Fibroblast of skin of abdomen (primary cell): ENCODE results near the gene DDR1.

ENCODE experiments used
- DNase-seq: peaks from one replicate; pipeline ENCODE4 v3.0.0-alpha.2; 2013

DDR1 gene

DNA sequence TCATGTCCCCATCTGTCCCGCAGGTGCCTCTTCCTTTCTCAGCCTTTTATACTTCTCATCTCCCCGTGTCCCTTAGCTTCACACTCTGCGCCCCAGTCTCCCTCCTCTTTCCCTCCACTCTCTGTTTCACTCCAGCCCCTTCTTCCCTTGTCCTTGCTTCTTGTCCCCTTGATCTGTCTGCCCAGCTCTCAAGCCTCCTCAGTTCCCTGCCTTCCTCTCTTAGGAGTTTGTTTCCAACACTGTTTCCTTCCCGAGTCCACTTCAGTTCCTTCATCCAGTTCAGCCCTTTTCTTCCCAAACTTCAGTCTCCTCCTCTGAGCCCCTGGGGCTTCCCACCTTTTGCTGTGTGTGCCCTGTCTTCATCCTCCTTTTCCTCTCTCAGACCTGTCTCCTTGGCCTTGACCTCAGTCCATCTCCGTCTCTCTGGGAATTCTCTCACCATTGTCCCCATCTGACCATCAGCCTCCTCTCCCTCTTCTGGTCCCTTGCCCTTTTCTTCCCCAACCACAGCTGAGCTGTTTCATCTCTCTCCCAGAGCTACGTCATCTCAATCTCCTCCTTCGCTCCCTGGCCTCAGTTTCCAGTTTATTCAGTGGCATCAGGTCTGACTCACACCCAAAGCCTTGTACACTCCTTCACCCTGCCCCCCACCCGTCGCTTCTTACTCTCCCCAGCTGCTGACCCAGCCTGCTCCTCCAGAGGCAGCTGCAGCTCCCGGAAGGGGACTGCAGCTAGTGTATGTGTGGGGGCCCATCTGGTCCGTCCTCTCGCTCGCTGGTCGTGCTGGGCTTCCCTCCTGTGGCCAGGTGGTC, 2.7 kb upstream of the DDR1 start:
- peak; percentile 61 for DNase-seq

DNA sequence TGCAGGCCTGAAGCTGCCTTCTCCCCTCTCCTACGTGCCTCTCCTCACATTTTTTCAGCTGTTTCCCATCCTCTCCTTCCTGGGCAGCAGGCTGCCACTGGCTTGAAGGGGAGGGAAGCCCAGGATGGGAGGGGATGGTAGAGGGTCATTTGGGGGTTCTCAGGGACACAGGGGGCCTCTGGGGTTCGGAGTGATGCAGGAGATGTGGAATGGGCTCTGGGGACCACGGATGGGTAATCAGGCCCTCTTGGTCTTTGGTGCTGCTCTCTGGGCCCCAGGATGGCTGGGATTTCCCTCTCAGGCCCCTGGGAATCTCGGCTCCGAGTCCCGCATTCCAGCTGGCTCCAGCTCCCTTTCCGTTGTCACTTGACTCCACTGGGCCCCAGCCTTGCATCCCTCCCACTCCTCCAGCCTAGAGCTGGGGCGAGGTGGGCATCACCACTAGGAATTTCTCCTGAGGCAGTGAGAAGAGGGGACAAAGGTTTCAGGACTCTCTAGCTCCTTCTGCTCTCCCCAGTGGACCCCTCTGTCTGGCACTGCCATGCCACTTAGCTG, 2.0 kb upstream of the DDR1 start:
- peak; percentile 11 for DNase-seq

DNA sequence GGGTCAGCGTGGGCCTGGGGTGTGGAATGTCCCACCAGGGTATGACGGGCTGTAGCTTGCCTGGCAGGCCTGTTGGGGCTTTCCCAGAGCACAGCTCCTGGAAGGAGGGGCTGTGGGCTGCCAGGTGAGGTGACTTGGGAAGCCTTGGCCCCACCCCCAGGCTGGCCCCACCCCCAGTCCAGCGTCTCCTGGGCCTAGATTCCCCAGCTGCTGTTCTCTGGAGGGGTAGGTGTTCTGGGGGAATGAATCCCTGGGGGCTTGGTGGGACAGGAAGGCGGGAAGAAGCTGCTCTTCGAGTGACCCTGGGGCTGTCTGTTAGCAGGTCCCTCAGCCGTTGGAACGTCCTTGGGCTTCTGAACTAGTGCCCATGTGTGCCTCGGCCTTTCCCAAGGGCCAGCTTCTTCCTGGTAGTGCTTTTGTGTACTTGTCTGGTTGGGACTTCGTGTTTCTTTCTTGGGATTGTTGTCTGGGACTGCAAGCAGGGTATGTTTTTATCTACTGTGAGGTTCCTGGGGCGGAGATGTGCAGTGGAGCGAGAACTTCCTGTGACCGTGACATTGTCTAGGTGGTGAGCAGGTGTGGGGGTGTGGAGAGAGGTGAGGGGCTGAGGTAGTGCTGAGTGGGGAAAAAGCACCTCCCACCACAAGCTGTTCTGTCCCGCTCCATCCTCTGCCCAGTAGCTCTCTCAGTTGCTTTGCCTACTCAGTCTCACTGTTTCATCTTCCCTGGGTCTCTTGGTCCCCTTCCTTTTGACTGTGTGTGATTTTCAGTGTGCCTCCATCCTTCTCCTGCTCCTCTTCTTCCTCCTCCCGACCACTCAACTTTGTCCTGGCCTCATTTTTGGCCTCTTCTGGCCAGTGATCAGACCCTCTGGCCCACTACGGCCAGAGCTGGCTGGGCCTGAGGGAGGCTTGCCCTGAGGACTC, 1.3 kb upstream of the DDR1 start:
- DNase-seq, result no peak

DNA sequence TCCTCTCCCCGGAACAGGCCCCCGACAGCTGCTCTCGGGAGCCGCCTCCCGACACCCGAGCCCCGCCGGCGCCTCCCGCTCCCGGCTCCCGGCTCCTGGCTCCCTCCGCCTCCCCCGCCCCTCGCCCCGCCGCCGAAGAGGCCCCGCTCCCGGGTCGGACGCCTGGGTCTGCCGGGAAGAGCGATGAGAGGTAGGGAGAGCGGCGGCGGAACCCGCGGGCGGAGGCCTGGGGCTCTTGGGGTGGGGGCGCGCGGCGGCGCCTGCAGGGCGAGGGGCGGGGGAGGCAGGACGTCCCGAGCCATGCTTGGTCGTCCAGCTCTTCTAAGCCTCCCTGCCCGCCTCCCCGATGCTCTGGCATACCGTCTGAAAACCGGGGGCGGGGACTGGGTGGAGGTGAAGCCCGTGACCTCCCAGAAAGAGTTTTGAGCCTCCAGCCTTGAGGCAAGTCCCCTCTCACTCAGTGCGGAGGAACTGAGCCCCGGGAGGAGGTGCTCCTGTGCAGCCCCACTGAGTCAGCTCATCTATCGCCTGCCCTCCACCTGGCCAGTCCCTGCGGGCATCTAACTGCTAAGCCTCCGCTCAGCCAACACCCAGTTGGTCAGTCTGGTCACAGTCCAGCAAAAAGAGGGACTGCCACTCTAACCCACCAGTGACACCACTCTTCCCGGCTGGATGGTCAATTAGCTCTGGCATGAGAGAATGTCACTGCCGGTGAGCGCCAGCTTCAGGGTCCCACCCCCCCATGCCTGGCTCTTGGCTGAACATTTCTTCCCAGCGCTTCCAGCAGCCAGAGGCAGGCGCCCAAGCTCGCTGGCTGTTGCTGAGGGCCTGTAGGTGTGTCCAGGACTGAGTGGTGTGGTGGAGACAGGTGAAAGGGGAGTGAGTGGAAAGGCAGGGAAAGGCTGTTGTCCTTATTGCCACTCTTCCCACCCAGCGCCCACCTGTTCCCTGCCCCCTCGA, 482 bp downstream of the DDR1 start:
- peak; percentile 35 for DNase-seq

DNA sequence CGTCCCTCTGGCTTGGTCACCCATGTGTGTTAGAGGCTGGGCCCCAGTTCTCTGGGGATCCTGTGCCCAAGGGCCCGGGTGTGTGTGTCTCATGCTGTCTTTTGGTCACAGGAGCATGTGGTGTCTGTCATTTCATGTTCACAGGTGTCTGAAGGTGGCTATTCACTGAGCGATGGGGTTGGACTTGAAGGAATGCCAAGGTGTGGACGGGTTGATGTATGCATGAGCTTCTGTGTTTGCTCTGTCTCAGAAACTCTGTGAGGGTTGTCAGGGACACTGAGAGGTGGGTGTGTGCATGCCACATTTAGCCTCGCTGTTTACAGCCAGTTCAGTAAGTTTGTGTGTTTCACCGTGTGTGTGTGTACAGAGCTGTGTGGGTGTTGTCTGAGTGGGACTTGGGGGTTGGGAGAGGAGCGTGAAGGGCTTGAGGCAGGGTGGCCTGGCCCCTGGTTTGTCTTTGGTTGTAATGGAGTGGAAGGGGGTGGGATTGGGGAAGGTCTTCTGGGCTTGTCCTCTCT, 1.2 kb downstream of the DDR1 start:
- no peak for DNase-seq

DNA sequence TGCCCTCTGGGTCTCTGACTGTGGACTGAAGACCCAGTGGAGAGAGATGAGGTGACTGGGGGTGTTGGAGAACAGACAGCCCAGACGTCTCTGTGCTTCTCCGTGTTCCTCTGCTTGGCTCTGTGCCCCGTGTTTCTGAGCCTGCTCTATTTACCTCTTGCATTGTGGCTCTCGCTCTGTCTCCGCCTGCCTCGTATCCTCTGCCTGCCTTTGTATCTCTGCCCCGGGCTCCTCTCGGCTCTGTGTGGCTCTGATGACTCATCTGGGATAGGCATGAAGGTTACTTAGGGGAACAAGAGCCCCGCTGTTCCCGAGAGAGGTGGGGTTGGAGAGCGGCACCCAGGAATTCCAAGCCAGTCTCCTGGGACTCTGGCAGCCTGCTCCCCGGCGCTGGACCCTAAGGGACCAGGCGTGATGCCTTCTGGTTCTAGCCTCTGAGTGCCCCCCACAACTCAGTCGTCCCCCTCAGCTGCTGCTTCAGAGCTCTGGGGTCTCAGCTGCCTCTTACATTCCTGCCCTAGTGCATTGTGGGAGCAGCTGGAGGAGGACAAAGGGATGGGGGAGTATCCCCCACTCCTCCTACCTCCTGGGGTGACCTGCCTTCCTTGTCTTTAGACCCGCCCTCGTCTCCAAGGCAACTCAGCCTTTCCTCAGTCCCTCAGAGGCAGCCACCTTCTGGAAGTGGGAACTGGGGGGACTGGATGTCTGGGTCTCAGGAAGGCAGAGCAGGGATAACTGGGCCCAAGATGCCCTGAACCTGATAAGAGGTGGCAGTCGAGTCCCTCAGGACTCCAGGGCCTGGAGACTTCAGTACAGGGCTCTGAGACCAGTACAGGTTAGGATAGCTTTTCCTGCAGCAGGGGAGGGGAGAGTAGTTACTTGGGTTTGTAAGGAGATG, 1.9 kb downstream of the DDR1 start:
- peak; percentile 79 for DNase-seq

DNA sequence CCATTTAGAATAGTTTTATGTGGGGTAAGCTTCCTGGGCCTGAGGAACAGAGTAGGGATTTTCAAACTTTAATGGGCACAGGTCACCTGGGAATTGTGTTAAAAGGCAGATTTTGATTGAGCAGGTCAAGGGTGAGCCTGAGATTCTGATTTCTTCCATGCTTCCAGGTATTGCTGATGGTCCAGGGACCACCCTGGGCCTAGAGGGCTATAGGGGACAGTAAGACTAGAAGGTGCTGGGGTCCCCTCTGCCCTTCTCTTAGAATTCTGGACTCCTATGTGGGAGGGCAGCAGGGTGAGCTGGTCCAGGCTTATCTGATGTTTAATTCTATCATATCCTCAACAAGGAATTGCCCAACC, 2.6 kb downstream of the DDR1 start:
- DNase-seq, result no peak

DNA sequence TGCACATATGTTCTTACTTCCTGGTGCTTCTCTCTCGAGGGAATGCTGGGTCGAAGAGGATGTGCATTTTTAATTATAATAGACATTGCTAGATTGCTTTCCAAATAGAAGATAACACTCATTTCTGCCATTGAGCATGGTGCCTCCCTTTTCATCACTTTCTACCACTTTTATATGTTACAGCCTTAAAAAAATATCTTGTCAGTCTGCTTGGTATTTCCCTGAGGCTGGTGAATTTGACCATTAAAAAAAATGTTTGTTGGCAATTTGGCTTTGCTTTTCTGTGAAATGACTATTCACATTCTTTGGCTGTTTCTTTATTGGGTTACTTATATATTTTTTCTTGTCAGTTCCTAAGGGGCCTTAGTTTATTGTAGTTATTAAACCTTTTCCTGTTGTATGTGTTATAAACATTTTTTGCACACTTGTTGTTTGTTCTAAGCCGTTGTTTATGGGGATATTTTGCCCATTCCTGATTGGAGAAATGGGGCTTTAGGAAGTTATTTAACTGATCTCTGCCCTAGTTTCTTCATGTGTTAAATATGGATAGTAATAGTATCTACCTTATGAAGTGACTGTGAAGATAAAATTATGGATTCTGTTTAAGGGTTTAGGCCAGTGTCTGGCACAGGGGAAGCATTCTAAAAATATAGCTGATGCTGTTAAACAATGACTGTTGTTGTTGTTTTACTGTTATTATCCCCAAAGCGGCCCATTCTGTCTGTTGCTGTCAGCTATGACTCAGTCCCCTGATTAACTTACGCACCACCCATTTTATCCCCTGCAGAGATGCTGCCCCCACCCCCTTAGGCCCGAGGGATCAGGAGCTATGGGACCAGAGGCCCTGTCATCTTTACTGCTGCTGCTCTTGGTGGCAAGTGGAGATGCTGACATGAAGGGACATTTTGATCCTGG, 3.8 kb downstream of the DDR1 start:
- peak; percentile 45 for DNase-seq

DNA sequence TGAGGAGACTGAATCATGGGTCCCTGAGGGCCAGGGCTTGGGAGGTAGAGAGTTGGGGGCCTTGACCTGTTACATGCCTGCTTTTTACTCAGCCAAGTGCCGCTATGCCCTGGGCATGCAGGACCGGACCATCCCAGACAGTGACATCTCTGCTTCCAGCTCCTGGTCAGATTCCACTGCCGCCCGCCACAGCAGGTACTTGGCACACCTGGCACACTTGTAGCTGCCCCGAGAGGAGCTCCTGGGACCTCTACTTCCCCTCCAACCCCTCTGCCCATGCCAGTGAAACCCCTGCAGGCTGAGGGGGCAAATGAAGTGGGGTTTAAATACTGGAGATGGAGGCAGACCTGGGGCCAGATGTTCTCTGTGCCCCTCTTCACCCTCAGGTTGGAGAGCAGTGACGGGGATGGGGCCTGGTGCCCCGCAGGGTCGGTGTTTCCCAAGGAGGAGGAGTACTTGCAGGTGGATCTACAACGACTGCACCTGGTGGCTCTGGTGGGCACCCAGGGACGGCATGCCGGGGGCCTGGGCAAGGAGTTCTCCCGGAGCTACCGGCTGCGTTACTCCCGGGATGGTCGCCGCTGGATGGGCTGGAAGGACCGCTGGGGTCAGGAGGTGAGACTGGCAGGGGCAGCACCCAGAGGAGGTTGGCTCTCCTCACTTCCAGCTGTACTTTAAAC, 4.6 kb downstream of the DDR1 start:
- no peak for DNase-seq

DNA sequence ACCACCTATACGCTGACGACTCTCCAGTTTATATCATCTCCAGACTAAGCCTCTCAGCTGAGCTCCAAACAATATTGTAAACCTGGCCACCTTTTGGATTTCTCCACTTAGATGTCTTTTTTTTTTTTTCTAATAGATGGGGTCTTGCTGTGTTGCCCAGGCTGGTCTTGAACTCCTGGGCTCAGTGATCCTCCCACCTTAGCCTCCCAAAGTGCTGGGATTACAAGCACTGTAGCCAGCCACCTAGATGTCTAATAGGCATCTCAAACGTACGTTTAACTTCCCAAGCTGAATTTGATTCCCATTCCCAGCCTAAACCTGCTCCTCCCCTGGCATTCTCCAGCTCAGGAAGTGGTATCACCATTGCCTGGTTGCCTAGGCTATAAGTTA, 5.2 kb downstream of the DDR1 start:
- DNase-seq, result no peak

DNA sequence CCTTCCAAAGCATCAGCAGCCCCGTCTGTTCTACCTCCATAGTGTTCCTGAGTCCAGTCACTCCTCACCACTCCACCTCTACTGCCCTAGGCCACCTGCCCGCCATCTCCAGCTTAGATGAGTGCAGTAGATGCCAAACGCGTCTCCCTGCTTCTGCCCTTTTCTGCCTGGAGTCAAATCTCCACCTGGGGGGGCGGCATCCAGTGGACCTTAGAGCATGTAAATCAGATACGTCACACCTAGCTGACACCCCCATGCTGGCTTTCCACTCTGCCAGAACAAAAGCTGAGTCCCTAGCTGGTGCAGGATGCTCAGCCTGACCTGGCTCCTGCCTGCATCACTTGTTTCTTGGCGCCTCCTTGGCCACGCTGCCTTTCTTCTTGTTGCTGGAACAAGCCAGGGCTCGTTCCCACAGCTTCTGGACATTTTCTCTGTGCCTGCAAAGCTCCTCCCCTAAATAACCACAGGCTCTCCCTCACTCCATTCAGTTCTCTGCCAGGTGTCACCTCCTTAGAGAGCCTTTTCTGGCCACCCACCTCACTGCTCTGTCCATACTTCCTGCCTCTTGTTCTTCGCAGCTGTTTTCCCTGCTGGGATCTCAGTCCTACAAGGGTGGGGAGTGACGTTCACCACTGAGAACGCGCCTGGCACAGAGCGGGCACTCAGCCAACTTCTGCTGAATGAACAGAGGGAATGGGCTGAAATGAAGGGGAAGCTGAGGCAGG, 5.8 kb downstream of the DDR1 start:
- no peak for DNase-seq

DNA sequence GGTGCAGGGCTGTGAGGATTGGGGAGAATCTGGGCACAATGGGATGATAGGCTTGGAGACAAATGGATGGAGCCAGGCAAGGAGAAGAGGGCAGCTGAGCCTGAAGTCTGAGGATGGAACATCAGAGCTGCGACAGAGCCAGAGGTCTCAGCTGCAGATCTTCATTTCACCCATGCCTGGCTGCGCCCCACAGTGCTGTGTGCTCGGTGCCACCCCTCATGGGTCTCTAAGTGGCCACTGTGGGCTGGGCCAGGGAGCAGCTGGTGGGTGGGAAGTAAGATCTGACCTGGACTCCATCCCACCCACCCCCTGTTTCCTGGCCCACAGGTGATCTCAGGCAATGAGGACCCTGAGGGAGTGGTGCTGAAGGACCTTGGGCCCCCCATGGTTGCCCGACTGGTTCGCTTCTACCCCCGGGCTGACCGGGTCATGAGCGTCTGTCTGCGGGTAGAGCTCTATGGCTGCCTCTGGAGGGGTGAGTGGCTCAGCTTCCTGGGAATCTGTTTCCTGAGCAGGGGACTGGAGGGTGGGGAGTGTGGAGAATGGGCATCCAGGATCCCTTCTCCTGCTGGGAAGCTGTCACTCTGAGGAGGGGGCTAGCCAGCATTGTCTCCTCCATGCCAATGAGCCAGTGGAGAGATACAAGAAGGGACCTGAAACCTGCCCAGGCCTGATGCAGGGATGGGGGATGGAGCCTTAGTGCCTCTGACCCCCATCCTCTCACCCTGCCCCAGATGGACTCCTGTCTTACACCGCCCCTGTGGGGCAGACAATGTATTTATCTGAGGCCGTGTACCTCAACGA, 6.5 kb downstream of the DDR1 start:
- DNase-seq, result no peak

DNA sequence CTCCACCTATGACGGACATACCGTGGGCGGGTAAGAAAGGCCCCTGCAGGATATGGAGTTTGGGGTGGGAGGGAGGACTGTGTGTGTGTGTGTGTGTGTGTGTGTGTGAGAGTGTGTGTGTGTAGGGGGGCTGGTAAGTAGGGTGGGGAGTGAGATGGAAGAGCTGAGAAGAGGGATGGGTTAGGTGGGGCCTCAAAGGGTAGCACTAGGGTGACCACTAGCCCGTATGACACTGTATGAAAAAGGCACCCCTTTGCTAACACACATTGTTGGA, 7.1 kb downstream of the DDR1 start:
- DNase-seq, result no peak

DNA sequence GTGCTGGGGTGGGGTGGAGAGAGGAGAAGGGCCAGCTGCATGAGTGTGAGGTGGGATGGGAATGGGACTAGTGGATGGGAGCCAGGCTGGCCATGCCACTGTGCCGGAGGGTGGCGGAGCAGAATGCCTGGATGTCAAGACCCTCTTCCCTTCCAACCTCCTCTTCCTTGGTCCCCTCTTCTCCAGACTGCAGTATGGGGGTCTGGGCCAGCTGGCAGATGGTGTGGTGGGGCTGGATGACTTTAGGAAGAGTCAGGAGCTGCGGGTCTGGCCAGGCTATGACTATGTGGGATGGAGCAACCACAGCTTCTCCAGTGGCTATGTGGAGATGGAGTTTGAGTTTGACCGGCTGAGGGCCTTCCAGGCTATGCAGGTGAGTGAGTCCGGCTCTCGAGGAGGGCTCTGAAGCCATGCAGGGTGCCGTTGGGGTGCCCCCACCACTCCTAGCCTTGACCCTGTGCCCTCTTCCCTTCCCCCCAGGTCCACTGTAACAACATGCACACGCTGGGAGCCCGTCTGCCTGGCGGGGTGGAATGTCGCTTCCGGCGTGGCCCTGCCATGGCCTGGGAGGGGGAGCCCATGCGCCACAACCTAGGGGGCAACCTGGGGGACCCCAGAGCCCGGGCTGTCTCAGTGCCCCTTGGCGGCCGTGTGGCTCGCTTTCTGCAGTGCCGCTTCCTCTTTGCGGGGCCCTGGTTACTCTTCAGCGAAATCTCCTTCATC, 7.7 kb downstream of the DDR1 start:
- DNase-seq, result no peak

DNA sequence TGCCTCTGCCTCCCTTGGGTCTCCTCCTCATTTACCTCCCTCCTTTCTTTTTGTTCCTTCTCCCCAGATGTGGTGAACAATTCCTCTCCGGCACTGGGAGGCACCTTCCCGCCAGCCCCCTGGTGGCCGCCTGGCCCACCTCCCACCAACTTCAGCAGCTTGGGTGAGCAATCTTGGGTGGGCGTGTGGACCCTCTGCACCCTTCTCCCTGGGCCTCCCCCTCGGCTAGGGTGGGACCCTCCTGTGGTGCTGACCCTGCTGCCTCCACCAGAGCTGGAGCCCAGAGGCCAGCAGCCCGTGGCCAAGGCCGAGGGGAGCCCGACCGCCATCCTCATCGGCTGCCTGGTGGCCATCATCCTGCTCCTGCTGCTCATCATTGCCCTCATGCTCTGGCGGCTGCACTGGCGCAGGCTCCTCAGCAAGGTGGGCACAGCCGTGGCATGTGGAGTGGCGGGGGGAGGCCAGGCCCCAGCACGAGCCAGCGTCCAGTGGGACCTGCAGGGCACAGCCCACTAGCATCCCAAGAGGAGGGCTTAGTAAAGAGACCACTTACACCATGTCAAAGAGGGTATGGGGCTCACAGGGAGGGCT, 8.8 kb downstream of the DDR1 start:
- no peak for DNase-seq

DNA sequence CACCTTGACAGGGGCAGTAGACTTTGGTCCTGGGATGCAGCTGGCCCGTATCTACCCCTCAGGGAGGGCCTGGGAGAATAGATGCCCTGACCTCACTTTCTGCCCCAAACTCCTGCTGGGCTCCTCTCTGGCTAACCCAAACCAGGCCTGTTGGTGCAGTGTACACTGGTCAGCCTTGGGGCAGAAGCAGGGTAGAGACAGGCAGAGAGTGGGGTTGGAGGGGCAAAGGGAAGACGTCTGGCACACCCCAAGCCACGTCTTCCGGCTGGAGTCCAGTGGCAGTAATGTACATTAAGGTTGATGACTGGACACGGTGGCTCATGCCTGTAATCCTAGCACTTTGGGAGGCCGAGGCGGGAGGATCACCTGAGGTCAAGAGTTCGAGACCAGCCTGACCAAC, 9.3 kb downstream of the DDR1 start:
- DNase-seq, result no peak

DNA sequence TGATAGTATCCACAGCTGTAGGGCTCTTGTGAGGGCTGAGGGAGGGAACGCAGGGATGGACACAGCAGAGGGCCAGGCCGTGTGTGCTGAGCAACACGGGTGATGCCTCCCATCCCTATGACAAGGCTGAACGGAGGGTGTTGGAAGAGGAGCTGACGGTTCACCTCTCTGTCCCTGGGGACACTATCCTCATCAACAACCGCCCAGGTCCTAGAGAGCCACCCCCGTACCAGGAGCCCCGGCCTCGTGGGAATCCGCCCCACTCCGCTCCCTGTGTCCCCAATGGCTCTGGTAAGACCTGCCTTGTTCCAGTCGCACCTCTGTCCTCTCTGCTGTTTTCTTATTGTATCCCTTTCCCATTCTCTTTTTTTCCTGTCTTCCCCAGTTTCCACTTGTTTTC, 10.1 kb downstream of the DDR1 start:
- no peak for DNase-seq
